Fibroblast of lung (primary cell): Measurements from ENCODE around the gene STXBP4.

Experiments
- CTCF ChIP-seq, 2 donors: IDR thresholded peaks in 1 of 2; conservative IDR thresholded peaks in 1 of 2; 1 replicate in 1 of 2; 2 replicates in 1 of 2; pipeline ENCODE4 v1.5.1; 2011 to 2012; ENCODE audit warnings: low read length in 2 of 2, control low read depth in 1 of 2, inconsistent platforms in 1 of 2, low read depth in 1 of 2, mild to moderate bottlenecking in 1 of 2
- EZH2 ChIP-seq: IDR thresholded peaks from 2 replicates; pipeline ENCODE4 v1.5.1; 2012; ENCODE audit warnings: low read length, control low read depth, mild to moderate bottlenecking; ENCODE audit errors: missing control alignments

GRCh38 chr17:54945671-54946070 lies 22.9 kb upstream of the STXBP4 start:
- TF ChIP-seq CTCF (conservative IDR thresholded peaks at IDR 0.05 in 1 of 2, IDR thresholded peaks at IDR 0.05 in 1 of 2; ENCODE audit: low read depth in 1 of 2, low read length in 2 of 2) = no peak
- no peak for TF ChIP-seq EZH2
